Caco-2 (cell line): Measurements from ENCODE around the gene SMAD7. TPM values are rescaled to one million over a fixed set of nuclear protein-coding genes. Genes with fewer than 3 reads are reported as not detected.
A peak's percentile ranks its signal among the peaks of the same experiment; 100 is the strongest.

Source experiments
- BruUV-seq: library from RNA; stranded (reverse); fragments of 400-500 nt; replicated peaks from 2 replicates; lab custom pipeline; 2021; lab: Mats Ljungman, UMichigan
- CTCF ChIA-PET: fragments of 300-600 bp; sonication (Branson Sonifier 250); formaldehyde crosslinking; loops from one replicate; lab custom pipeline; 2022; ENCODE audit warnings: antibody characterized with exemption; lab: Charles Lee
- POLR2A ChIA-PET: fragments of 300-600 bp; sonication (Branson Sonifier 250); formaldehyde crosslinking; loops from one replicate; lab custom pipeline; 2022; ENCODE audit warnings: antibody characterized with exemption; lab: Charles Lee
- DNase-seq, 2 experiments: peaks; one replicate each; pipeline versions ENCODE4 v3.0.0 to v3.0.0-alpha.2; 2020 to 2022
- H3K27me3 ChIP-seq: replicated peaks from 2 replicates; pipeline ENCODE4 v1.6.0; 2011; ENCODE audit warnings: low read length; ENCODE audit not compliant: control insufficient read depth, insufficient read depth
- H3K36me3 ChIP-seq: 2 replicates; pipeline ENCODE4 v1.5.1; 2011; ENCODE audit warnings: low read length; ENCODE audit not compliant: control insufficient read depth, insufficient read depth
- H3K4me1 ChIP-seq: fragments of 250-450 bp; sonication (Bioruptor Pico); 2 replicates; pipeline ENCODE4 v1.5.1; 2020; ENCODE audit warnings: mild to moderate bottlenecking
- H3K4me3 ChIP-seq: 2 replicates; pipeline ENCODE4 v1.5.1; 2011; ENCODE audit warnings: low read depth, mild to moderate bottlenecking, control low read depth, low read length
- H3K9me3 ChIP-seq: fragments of 250-450 bp; sonication (Bioruptor Pico); 2 replicates; pipeline ENCODE4 v1.5.1; 2020; ENCODE audit warnings: mild to moderate bottlenecking, moderate library complexity
- H3K27ac Mint-ChIP-seq: one replicate; pipeline ENCODE4 v1.8.0; 2022; ENCODE audit warnings: mixed read lengths; ENCODE audit not compliant: unreplicated experiment
- H3K27me3 Mint-ChIP-seq: one replicate; pipeline ENCODE4 v1.8.0; 2022; ENCODE audit warnings: mixed read lengths; ENCODE audit not compliant: insufficient read depth, unreplicated experiment
- H3K36me3 Mint-ChIP-seq: one replicate; pipeline ENCODE4 v1.8.0; 2022; ENCODE audit warnings: mild to moderate bottlenecking, mixed read lengths; ENCODE audit not compliant: insufficient read depth, unreplicated experiment
- H3K4me1 Mint-ChIP-seq: one replicate; pipeline ENCODE4 v1.8.0; 2022; ENCODE audit warnings: low read depth, mixed read lengths; ENCODE audit not compliant: unreplicated experiment
- H3K4me3 Mint-ChIP-seq: one replicate; pipeline ENCODE4 v1.8.0; 2022; ENCODE audit warnings: mild to moderate bottlenecking, moderate library complexity, mixed read lengths; ENCODE audit not compliant: unreplicated experiment
- H3K9me3 Mint-ChIP-seq: one replicate; pipeline ENCODE4 v1.8.0; 2022; ENCODE audit warnings: mixed read lengths; ENCODE audit not compliant: unreplicated experiment
- intact Hi-C: fragments of 100-400 bp; cut with micrococcal nuclease; formaldehyde crosslinking; loops from one replicate; pipeline ENCODE4 v1.10.0; 2022; ENCODE audit not compliant: unreplicated experiment
- total RNA-seq: library from RNA; stranded (reverse); gene quantifications from 2 replicates; pipeline ENCODE4 v1.2.3, GENCODE V29; 2022
- TF ChIP-seq, protein P1 (sequence below), 2 experiments: fragments of 200-600 bp in 1 of 2; IDR thresholded peaks; 1 replicate in 1 of 2; 2 replicates in 1 of 2; pipeline versions ENCODE4 v1.5.1 to v1.8.0; 2011 to 2022; ENCODE audit warnings: antibody characterized with exemption in 1 of 2, control low read depth in 1 of 2, inconsistent platforms in 1 of 2, low read depth in 1 of 2, low read length in 1 of 2, mild to moderate bottlenecking in 1 of 2, moderate library complexity in 1 of 2; ENCODE audit not compliant: insufficient read depth in 1 of 2, severe bottlenecking in 1 of 2, unreplicated experiment in 1 of 2

Gene SMAD7
- total RNA-seq, 1 experiment from 2014 or later: 9.3 TPM

DNA sequence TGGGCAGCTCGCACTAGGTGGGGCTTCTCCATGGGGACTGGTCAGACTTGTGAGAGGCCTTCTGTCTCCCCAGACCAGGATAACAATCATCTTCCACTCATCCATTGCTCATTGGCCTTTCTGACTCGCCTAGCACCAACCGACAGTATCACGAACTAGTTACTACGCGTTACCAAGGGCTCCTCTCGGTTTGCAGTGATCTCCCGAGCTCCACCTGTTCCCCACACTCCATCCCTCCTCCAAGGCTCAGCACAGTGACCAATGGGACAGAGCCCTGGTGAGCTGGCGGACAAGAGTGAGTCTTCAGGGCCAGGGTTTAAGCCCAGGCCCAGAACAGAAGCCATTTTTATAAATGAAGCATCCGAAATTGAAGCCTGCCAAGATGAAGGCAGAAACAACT is 42.8 kb upstream of the SMAD7 start:
- H3K4me1 Mint-ChIP-seq: peaks cover 23% of the 10 kb centered on the region
- CTCF ChIA-PET: no interaction called here

DNA sequence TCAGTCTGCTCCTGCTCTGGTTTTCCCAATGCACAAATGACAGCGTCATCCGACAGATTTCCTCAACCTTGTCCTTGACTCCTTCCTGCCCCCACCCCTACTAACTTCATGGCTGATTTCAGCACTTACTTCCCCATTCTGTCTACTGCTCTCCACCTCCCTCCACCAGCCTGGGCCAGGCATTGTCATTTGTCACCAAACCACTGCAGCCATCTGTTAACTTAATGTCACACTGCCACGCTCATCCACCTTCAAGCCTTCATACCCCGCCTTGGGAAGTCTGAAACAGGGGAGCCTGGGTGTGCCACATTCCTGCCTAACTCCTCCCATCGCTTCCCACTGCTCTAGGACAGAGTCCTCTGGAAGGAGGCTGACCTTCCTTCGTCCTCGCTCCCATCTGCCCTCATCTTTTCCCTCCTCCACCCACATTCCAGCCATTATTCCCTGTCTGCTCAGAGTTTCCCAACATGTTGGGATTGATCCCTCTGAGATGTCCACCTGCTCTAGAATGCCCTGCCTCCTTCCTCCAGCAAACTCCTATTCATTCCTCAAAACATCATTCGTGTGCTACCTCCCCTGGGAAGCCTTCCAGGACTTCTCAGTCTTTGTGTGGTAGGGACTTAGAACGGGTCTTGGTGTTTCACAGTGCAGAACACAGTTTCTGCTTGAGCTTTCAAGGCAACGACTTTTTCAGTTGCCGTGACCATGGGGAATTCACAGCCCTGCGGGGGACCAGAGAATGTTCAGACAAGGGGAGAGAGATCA is 42.2 kb upstream of the SMAD7 start:
- no peaks in the 10 kb centered on the region for H3K9me3 ChIP-seq
- intact Hi-C loops: no loop called here
- no peak for DNase-seq
- H3K36me3 ChIP-seq: no peaks in the 10 kb centered on the region
- no peaks in the 10 kb centered on the region for H3K27me3 ChIP-seq
- Mint-ChIP-seq H3K4me1 (peaks cover 23% of the 10 kb centered on the region), H3K36me3 (no peaks in the 10 kb centered on the region), H3K9me3 (no peaks in the 10 kb centered on the region), H3K27ac (peak overlapping the region; percentile 50), H3K27me3 (no peaks in the 10 kb centered on the region), H3K4me3 (no peak overlapping the region)
- BruUV-seq: no TSS peak
- peaks cover 48% of the 10 kb centered on the region for H3K4me1 ChIP-seq
- ChIA-PET POLR2A (no interaction called here), CTCF (no interaction called here)
- TF ChIP-seq, protein P1, sequence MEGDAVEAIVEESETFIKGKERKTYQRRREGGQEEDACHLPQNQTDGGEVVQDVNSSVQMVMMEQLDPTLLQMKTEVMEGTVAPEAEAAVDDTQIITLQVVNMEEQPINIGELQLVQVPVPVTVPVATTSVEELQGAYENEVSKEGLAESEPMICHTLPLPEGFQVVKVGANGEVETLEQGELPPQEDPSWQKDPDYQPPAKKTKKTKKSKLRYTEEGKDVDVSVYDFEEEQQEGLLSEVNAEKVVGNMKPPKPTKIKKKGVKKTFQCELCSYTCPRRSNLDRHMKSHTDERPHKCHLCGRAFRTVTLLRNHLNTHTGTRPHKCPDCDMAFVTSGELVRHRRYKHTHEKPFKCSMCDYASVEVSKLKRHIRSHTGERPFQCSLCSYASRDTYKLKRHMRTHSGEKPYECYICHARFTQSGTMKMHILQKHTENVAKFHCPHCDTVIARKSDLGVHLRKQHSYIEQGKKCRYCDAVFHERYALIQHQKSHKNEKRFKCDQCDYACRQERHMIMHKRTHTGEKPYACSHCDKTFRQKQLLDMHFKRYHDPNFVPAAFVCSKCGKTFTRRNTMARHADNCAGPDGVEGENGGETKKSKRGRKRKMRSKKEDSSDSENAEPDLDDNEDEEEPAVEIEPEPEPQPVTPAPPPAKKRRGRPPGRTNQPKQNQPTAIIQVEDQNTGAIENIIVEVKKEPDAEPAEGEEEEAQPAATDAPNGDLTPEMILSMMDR (IDR thresholded peaks at IDR 0.05; ENCODE audit: insufficient read depth in 1 of 2, low read depth in 1 of 2, low read length in 1 of 2, severe bottlenecking in 1 of 2, unreplicated experiment in 1 of 2): no peak
- H3K4me3 ChIP-seq: no peak overlapping the region

More for the DNA sequence above, 42.8 kb upstream of the SMAD7 start:
- BruUV-seq: no TSS peak
- H3K27ac Mint-ChIP-seq: peak overlapping the region; percentile 69
- H3K9me3 Mint-ChIP-seq: no peaks in the 10 kb centered on the region
- H3K9me3 ChIP-seq: no peaks in the 10 kb centered on the region
- H3K36me3 Mint-ChIP-seq: no peaks in the 10 kb centered on the region
- H3K4me3 ChIP-seq: no peak overlapping the region
- POLR2A ChIA-PET: no interaction called here
- H3K27me3 ChIP-seq: no peaks in the 10 kb centered on the region
- TF ChIP-seq, protein P1 (IDR thresholded peaks at IDR 0.05; ENCODE audit: insufficient read depth in 1 of 2, low read depth in 1 of 2, low read length in 1 of 2, severe bottlenecking in 1 of 2, unreplicated experiment in 1 of 2): no peak
- peaks cover 54% of the 10 kb centered on the region for H3K4me1 ChIP-seq
- no peaks in the 10 kb centered on the region for H3K36me3 ChIP-seq
- intact Hi-C loops: no loop called here
- no peak overlapping the region for H3K4me3 Mint-ChIP-seq
- DNase-seq: no peak
- no peaks in the 10 kb centered on the region for H3K27me3 Mint-ChIP-seq

DNA sequence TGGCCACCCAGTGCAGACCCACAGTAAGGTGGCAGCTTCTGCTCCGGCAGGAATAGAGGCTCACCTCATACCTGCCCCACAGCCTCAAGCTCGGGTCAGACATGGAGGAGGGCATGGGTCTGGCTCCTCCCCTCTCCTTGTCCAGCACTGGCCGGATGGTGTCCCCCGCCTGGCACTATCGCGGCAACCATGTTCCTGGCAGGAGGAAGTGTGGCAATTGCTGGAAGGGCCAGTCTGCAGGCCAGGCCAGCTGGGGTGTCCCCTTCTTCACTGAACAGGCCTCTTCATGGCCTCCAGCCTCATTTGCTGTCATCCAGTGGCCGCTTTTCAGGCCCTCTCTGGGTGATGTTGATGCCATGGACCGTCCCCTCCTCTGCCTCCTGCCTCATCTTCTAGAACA is 41.4 kb upstream of the SMAD7 start:
- Mint-ChIP-seq H3K27me3 (no peaks in the 10 kb centered on the region), H3K36me3 (no peaks in the 10 kb centered on the region), H3K9me3 (no peaks in the 10 kb centered on the region), H3K4me3 (no peak overlapping the region), H3K27ac (no peak overlapping the region), H3K4me1 (peaks cover 16% of the 10 kb centered on the region)
- Histone ChIP-seq H3K27me3 (no peaks in the 10 kb centered on the region), H3K4me1 (peaks cover 39% of the 10 kb centered on the region), H3K4me3 (no peak overlapping the region), H3K36me3 (no peaks in the 10 kb centered on the region), H3K9me3 (no peaks in the 10 kb centered on the region)
- TF ChIP-seq, protein P1 (IDR thresholded peaks at IDR 0.05; ENCODE audit: insufficient read depth in 1 of 2, low read depth in 1 of 2, low read length in 1 of 2, severe bottlenecking in 1 of 2, unreplicated experiment in 1 of 2): no peak
- CTCF ChIA-PET: no interaction called here
- POLR2A ChIA-PET: interaction anchor here (0.6 kb wide), 1 partner anchor 11 kb away, joined by 7 read pairs; no protein-coding TSS in a partner anchor
- no peak for DNase-seq
- intact Hi-C loops: no loop called here
- BruUV-seq: no TSS peak
